Vagina (tissue), 2 donors: ENCODE results near the gene NAA40. TPM values are rescaled to one million over a fixed set of nuclear protein-coding genes. Genes with fewer than 3 reads are reported as not detected.

Experiments
- DNase-seq, 2 donors: peaks; one replicate each; pipeline ENCODE4 v3.0.0-alpha.2; 2017; ENCODE audit errors: extremely low spot score in 2 of 2
- H3K27ac ChIP-seq: fragments of 200-600 bp; sonication (generic); one replicate; pipeline ENCODE4 v1.5.1; 2019
- H3K27me3 ChIP-seq: fragments of 200-600 bp; sonication (generic); one replicate; pipeline ENCODE4 v1.5.1; 2019
- H3K36me3 ChIP-seq, 2 donors: fragments of 200-600 bp; sonication (generic); one replicate each; pipeline ENCODE4 v1.5.1; 2017 to 2019
- H3K4me1 ChIP-seq: fragments of 200-600 bp; sonication (generic); one replicate; pipeline ENCODE4 v1.5.1; 2019
- H3K4me3 ChIP-seq, 2 donors: fragments of 200-600 bp; sonication (generic); 1 replicate in 1 of 2; 2 replicates in 1 of 2; pipeline ENCODE4 v1.5.1; 2016 to 2019
- H3K9me3 ChIP-seq: fragments of 200-600 bp; sonication (generic); one replicate; pipeline ENCODE4 v1.5.1; 2019
- POLR2A ChIP-seq, 2 donors: fragments of 450-650 bp; IDR thresholded peaks; one replicate each; pipeline ENCODE4 v1.6.1; 2017; ENCODE audit warnings: antibody characterized with exemption in 2 of 2, mild to moderate bottlenecking in 2 of 2, moderate library complexity in 2 of 2
- POLR2AphosphoS5 ChIP-seq, 2 donors: sonication (generic); formaldehyde crosslinking; IDR thresholded peaks; one replicate each; pipeline ENCODE4 v1.9.0; 2017; ENCODE audit warnings: antibody characterized with exemption in 2 of 2, mild to moderate bottlenecking in 2 of 2, low read depth in 1 of 2; ENCODE audit not compliant: insufficient read depth in 1 of 2
- intact Hi-C: fragments of 100-400 bp; cut with DNase I; formaldehyde crosslinking; loops from one replicate; pipeline ENCODE4 v1.15.1; 2023
- total RNA-seq: library from RNA; depleted of rRNA; stranded (reverse); fragments of >200 nt; gene quantifications from one replicate; pipeline ENCODE4 v1.2.3, GENCODE V29; 2016
- TF ChIP-seq, protein P1 (sequence below), 3 experiments: fragments of 450-650 bp in 2 of 3; fragments of 200-600 bp in 1 of 3; sonication (generic) in 1 of 3; IDR thresholded peaks; one replicate each; pipeline ENCODE4 v1.5.1; 2017 to 2019; ENCODE audit warnings: antibody characterized with exemption in 3 of 3, mild to moderate bottlenecking in 2 of 3, moderate library complexity in 2 of 3

NAA40 gene
- total RNA-seq, 1 donor from 2014 or later: 7.1 TPM

- Histone ChIP-seq H3K36me3 (no peaks in the 10 kb centered on the region), H3K27me3 (no peaks in the 10 kb centered on the region), H3K27ac (peak within 1 kb of the TSS; percentile 81), H3K9me3 (no peaks in the 10 kb centered on the region), H3K4me3 (peak within 1 kb of the TSS; percentile 52 to 53), H3K4me1 (peaks cover 56% of the 10 kb centered on the region)
- DNase-seq: no peak
- TF ChIP-seq, protein P1, sequence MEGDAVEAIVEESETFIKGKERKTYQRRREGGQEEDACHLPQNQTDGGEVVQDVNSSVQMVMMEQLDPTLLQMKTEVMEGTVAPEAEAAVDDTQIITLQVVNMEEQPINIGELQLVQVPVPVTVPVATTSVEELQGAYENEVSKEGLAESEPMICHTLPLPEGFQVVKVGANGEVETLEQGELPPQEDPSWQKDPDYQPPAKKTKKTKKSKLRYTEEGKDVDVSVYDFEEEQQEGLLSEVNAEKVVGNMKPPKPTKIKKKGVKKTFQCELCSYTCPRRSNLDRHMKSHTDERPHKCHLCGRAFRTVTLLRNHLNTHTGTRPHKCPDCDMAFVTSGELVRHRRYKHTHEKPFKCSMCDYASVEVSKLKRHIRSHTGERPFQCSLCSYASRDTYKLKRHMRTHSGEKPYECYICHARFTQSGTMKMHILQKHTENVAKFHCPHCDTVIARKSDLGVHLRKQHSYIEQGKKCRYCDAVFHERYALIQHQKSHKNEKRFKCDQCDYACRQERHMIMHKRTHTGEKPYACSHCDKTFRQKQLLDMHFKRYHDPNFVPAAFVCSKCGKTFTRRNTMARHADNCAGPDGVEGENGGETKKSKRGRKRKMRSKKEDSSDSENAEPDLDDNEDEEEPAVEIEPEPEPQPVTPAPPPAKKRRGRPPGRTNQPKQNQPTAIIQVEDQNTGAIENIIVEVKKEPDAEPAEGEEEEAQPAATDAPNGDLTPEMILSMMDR (IDR thresholded peaks at IDR 0.05): no peak
- TF ChIP-seq POLR2AphosphoS5 (IDR thresholded peaks at IDR 0.05; ENCODE audit: insufficient read depth in 1 of 2, low read depth in 1 of 2) (no peak), POLR2A (IDR thresholded peaks at IDR 0.05) (no peak)
- intact Hi-C loops: no loop called here
These were observed 21.7 kb upstream of the NAA40 start, which contains the start of gene RCOR2 for GRCh38 chr11:63916837-63917691. RCOR2 (minus strand) TSS chr11:63917164; CDS start chr11:63916456, 708 bp downstream.

DNA sequence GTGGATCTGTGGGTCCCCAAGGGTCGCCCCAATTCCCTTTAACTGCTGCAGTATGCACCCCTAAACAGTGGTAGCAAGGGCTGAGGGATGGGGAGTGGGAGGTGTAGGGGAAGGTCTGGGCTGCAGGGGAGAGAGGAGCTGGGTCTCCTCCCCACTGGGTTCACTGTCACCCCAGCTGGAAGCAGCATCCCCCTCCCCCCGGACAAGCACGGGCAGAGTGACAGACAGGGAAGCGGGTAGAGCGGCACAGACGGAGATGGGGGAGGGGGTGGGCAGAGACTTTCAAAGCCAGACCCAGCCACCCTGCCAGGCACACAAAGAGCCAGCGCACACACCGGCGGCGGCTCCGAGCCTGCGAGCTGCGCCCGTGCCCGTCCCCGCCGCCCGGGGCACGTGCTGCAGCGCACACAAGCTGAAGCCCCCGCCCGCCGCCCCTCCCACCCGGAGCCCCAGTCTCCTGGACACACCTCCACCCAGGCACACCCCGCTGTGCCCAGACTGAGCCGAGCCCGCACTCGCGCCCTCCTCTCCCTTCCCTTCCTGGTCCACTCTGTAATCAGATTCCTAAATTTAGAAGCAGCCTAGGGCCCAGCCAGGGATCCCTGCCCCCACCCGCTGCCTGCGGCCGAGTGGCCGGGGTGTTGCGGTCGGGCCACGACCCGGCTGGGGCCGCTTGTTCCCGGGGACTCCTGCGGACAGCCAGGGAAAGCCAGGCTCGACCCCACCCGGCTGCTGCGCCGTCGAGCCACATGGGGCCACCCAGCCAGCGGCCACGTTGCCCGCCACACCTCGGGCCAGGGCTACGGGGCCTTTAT is 20.9 kb upstream of the NAA40 start:
- no peaks in the 10 kb centered on the region for H3K9me3 ChIP-seq
- no peak for DNase-seq

DNA sequence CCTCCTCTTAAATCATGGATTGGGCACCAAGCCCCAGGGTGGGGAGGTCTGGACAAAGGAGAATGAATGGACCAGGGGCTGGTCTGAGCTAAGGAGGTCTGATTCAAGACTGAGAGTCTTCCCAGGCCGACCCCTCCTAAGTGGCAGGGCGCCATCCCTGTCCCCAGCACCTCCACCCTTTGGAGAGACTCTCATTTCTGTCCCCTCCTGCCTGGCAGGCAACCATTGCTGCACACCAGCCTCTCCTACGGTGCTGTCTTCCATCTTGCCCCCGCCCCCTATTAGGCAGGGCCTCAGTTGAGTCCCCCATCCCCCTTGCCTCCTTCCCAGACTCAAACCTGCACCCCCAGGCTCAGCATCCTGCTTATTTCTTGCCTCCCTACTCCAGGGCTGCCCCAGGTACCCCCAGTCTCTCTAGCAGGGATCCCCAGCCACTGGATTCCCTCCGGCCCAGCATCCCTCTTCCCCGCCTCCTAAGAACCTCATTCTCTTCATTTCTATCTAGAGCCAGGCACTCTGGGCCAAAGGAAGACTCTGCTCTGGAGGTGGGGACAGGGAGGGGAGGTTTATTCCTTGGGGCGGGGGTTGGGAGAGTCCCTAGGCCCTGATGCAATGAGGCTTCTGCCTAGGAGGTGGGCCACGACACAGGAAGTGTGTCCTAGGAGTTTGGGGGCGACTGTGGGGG is 20.2 kb upstream of the NAA40 start:
- intact Hi-C loops: no loop called here
- H3K27ac ChIP-seq: peak overlapping the region; percentile 81
- no peaks in the 10 kb centered on the region for H3K36me3 ChIP-seq
- no peaks in the 10 kb centered on the region for H3K9me3 ChIP-seq
- TF ChIP-seq, protein P1 (IDR thresholded peaks at IDR 0.05): no peak
- no peak for TF ChIP-seq POLR2AphosphoS5 (IDR thresholded peaks at IDR 0.05; ENCODE audit: insufficient read depth in 1 of 2, low read depth in 1 of 2)
- no peak for TF ChIP-seq POLR2A (IDR thresholded peaks at IDR 0.05)
- no peaks in the 10 kb centered on the region for H3K27me3 ChIP-seq
- DNase-seq: no peak
- H3K4me1 ChIP-seq: peaks cover 56% of the 10 kb centered on the region
- peak overlapping the region; percentile 52 to 53 for H3K4me3 ChIP-seq

More for the DNA sequence above, 20.9 kb upstream of the NAA40 start:
- H3K36me3 ChIP-seq: no peaks in the 10 kb centered on the region
- TF ChIP-seq POLR2A (IDR thresholded peaks at IDR 0.05) (no peak), POLR2AphosphoS5 (IDR thresholded peaks at IDR 0.05; ENCODE audit: insufficient read depth in 1 of 2, low read depth in 1 of 2) (peak in 1 of 2 donors; percentile 55)
- intact Hi-C loops: no loop called here
- peak overlapping the region; percentile 52 to 53 for H3K4me3 ChIP-seq
- no peaks in the 10 kb centered on the region for H3K27me3 ChIP-seq
- H3K27ac ChIP-seq: peak overlapping the region; percentile 81
- peaks cover 56% of the 10 kb centered on the region for H3K4me1 ChIP-seq

- Histone ChIP-seq H3K36me3 (no peaks in the 10 kb centered on the region), H3K27me3 (no peaks in the 10 kb centered on the region), H3K9me3 (no peaks in the 10 kb centered on the region), H3K27ac (peak overlapping the region; percentile 81), H3K4me3 (peak overlapping the region; percentile 23 to 27), H3K4me1 (peaks cover 56% of the 10 kb centered on the region)
- no peak for TF ChIP-seq POLR2A (IDR thresholded peaks at IDR 0.05)
- TF ChIP-seq POLR2AphosphoS5 (IDR thresholded peaks at IDR 0.05; ENCODE audit: insufficient read depth in 1 of 2, low read depth in 1 of 2): no peak
- TF ChIP-seq, protein P1 (IDR thresholded peaks at IDR 0.05): no peak
- DNase-seq: no peak
- intact Hi-C loops: no loop called here
These were observed 19.3 kb upstream of the NAA40 start for GRCh38 chr11:63919267-63920125.
